ENCODE measurements around the gene DHPS. TPM values are rescaled to one million over a fixed set of nuclear protein-coding genes. Genes with fewer than 3 reads are reported as not detected.
"Not testable (repeated sequence)": the region's sequence is repeated elsewhere in the genome, so short reads cannot be mapped to it uniquely, and the experiment has no call there.

DHPS gene
- total RNA-seq, 1 donor from 2014 or later, result 58.6 TPM

- DNase-seq (ENCODE audit: low read depth, low spot score), result no peak
These were observed 24.1 kb upstream of the DHPS start for GRCh38 chr19:12705654-12706331.

GRCh38 chr19:12705169-12705568, 23.5 kb upstream of the DHPS start:
- DNase-seq (ENCODE audit: low read depth, low spot score), result no peak

GRCh38 chr19:12703046-12703445, 21.4 kb upstream of the DHPS start:
- no peak for DNase-seq (ENCODE audit: low read depth, low spot score)

GRCh38 chr19:12701596-12702282, 20.1 kb upstream of the DHPS start:
- DNase-seq (ENCODE audit: low read depth, low spot score), result no peak

- no peak for DNase-seq (ENCODE audit: low read depth, low spot score)
These were observed 16.5 kb upstream of the DHPS start for GRCh38 chr19:12698138-12698537.

- not testable (repeated sequence) for DNase-seq (ENCODE audit: low read depth, low spot score)
These were observed 15.7 kb upstream of the DHPS start for GRCh38 chr19:12697425-12697824.

- DNase-seq (ENCODE audit: low read depth, low spot score), result peak; percentile 77
These were observed 15.0 kb upstream of the DHPS start, which contains the start of gene FBXW9 for GRCh38 chr19:12696366-12697335. Gene FBXW9 (minus strand): TSS chr19:12696631. CDS start chr19:12696581, 50 bp downstream.

GRCh38 chr19:12695997-12696365, 14.3 kb upstream of the DHPS start:
- no peak for DNase-seq (ENCODE audit: low read depth, low spot score)

- no peak for DNase-seq (ENCODE audit: low read depth, low spot score)
These were observed 13.8 kb upstream of the DHPS start for GRCh38 chr19:12695514-12695913.

- no peak for DNase-seq (ENCODE audit: low read depth, low spot score)
These were observed 13.4 kb upstream of the DHPS start for GRCh38 chr19:12695096-12695495.

- DNase-seq (ENCODE audit: low read depth, low spot score), result no peak
These were observed 13.0 kb upstream of the DHPS start for GRCh38 chr19:12694641-12695040.

GRCh38 chr19:12692960-12693359, 11.3 kb upstream of the DHPS start:
- DNase-seq (ENCODE audit: low read depth, low spot score), result no peak

- no peak for DNase-seq (ENCODE audit: low read depth, low spot score)
These were observed 8.0 kb upstream of the DHPS start for GRCh38 chr19:12689581-12690216.

- no peak for DNase-seq (ENCODE audit: low read depth, low spot score)
These were observed 7.3 kb upstream of the DHPS start for GRCh38 chr19:12689012-12689411.

GRCh38 chr19:12687496-12688196, 6.0 kb upstream of the DHPS start, which contains the start of gene GNG14:
Gene GNG14 (plus strand): TSS chr19:12687998. CDS start chr19:12688049, 51 bp downstream.
- DNase-seq (ENCODE audit: low read depth, low spot score), result no peak

GRCh38 chr19:12685831-12686230, 4.2 kb upstream of the DHPS start:
- no peak for DNase-seq (ENCODE audit: low read depth, low spot score)

- DNase-seq (ENCODE audit: low read depth, low spot score), result no peak
These were observed 1.6 kb downstream of the DHPS start for GRCh38 chr19:12680034-12680433.

GRCh38 chr19:12678039-12678438, 3.6 kb downstream of the DHPS start:
- DNase-seq (ENCODE audit: low read depth, low spot score), result not testable (repeated sequence)

GRCh38 chr19:12676928-12677327, 4.8 kb downstream of the DHPS start:
- no peak for DNase-seq (ENCODE audit: low read depth, low spot score)

- no peak for DNase-seq (ENCODE audit: low read depth, low spot score)
These were observed 5.3 kb downstream of the DHPS start for GRCh38 chr19:12676384-12676792.

GRCh38 chr19:12675940-12676339, 5.7 kb downstream of the DHPS start:
- no peak for DNase-seq (ENCODE audit: low read depth, low spot score)
